PC-3 (cell line): ENCODE data around the gene NPEPL1. TPM values are rescaled to one million over a fixed set of nuclear protein-coding genes. Genes with fewer than 3 reads are reported as not detected.

Source experiments
- ATAC-seq: fragments of 200-7000 bp; cut with Tn5 transposase; 2 replicates; pipeline ENCODE4 v1.9.1; 2020; ENCODE audit warnings: mild to moderate bottlenecking, moderate library complexity
- BruUV-seq: library from RNA; stranded (reverse); fragments of 400-500 nt; replicated peaks from 2 replicates; lab custom pipeline; 2021; lab: Mats Ljungman, UMichigan
- CTCF ChIA-PET: fragments of 300-600 bp; sonication (Branson Sonifier 250); formaldehyde crosslinking; loops from one replicate; lab custom pipeline; 2022; ENCODE audit warnings: antibody characterized with exemption; lab: Charles Lee
- POLR2A ChIA-PET: fragments of 300-600 bp; sonication (Branson Sonifier 250); formaldehyde crosslinking; loops from one replicate; lab custom pipeline; 2022; ENCODE audit warnings: antibody characterized with exemption; ENCODE audit not compliant: unreplicated experiment; lab: Charles Lee
- DNase-seq: peaks from one replicate; pipeline ENCODE4 v3.0.0-alpha.2; 2015
- H2AFZ ChIP-seq: fragments of 300-600 bp; sonication (generic); 2 replicates; pipeline ENCODE4 v1.6.0; 2016; ENCODE audit warnings: antibody characterized with exemption, low read length
- H3F3A ChIP-seq: fragments of 300-600 bp; sonication (generic); one replicate; pipeline ENCODE4 v1.6.0; 2017; ENCODE audit warnings: antibody characterized with exemption, low read length, control low read depth, mild to moderate bottlenecking; ENCODE audit not compliant: unreplicated experiment
- H3K27ac ChIP-seq: fragments of 300-600 bp; sonication (generic); 2 replicates; pipeline ENCODE4 v1.5.1; 2016; ENCODE audit warnings: mild to moderate bottlenecking, low read length
- H3K27me3 ChIP-seq: fragments of 300-600 bp; sonication (generic); 2 replicates; pipeline ENCODE4 v1.6.1; 2016; ENCODE audit warnings: low read length, mixed read lengths
- H3K36me3 ChIP-seq: fragments of 300-600 bp; sonication (generic); 2 replicates; pipeline ENCODE4 v1.6.1; 2016; ENCODE audit warnings: low read depth, mixed run types, low read length, mixed read lengths
- H3K4me1 ChIP-seq: fragments of 300-600 bp; sonication (generic); 2 replicates; pipeline ENCODE4 v1.5.1; 2016; ENCODE audit warnings: low read length; ENCODE audit not compliant: insufficient read depth
- H3K4me2 ChIP-seq: fragments of 300-600 bp; sonication (generic); 2 replicates; pipeline ENCODE4 v1.6.0; 2016; ENCODE audit warnings: low read length
- H3K4me3 ChIP-seq: fragments of 300-600 bp; sonication (generic); 2 replicates; pipeline ENCODE4 v1.5.1; 2016; ENCODE audit warnings: mild to moderate bottlenecking, low read length, mixed read lengths
- H3K79me2 ChIP-seq: fragments of 300-600 bp; sonication (generic); 2 replicates; pipeline ENCODE4 v1.6.1; 2017; ENCODE audit warnings: low read length, mixed read lengths
- H3K9ac ChIP-seq: fragments of 300-600 bp; sonication (generic); 2 replicates; pipeline ENCODE4 v1.6.0; 2016; ENCODE audit warnings: mild to moderate bottlenecking, low read length
- H3K9me2 ChIP-seq: fragments of 300-600 bp; sonication (generic); replicated peaks from 2 replicates; pipeline ENCODE4 v1.6.1; 2016; ENCODE audit warnings: mixed run types, low read length, mixed read lengths
- H3K9me3 ChIP-seq: fragments of 300-600 bp; sonication (generic); 2 replicates; pipeline ENCODE4 v1.6.1; 2016; ENCODE audit warnings: low read length, mixed read lengths
- H4K20me1 ChIP-seq: fragments of 300-600 bp; sonication (generic); 2 replicates; pipeline ENCODE4 v1.6.1; 2016; ENCODE audit warnings: low read length, mixed read lengths
- CTCF ChIP-seq: fragments of 300-600 bp; sonication (generic); conservative IDR thresholded peaks from 2 replicates; pipeline ENCODE4 v1.5.1; 2017; ENCODE audit warnings: antibody characterized with exemption, low read depth, mild to moderate bottlenecking, low read length
- EZH2 ChIP-seq: fragments of 300-600 bp; sonication (generic); IDR thresholded peaks from one replicate; pipeline ENCODE4 v1.6.1; 2017; ENCODE audit warnings: antibody characterized with exemption, mild to moderate bottlenecking, low read length; ENCODE audit not compliant: unreplicated experiment
- EZH2phosphoT487 ChIP-seq: fragments of 300-600 bp; sonication (generic); IDR thresholded peaks from 2 replicates; pipeline ENCODE4 v1.6.1; 2018; ENCODE audit warnings: mild to moderate bottlenecking, antibody characterized with exemption, low read length, borderline replicate concordance
- intact Hi-C: fragments of 100-400 bp; cut with micrococcal nuclease; formaldehyde crosslinking; loops from 2 replicates; pipeline ENCODE4 v1.9.0; 2023
- total RNA-seq: library from RNA; depleted of rRNA; stranded (reverse); fragments of >200 nt; gene quantifications from 2 replicates; pipeline ENCODE4 v1.2.3, GENCODE V29; 2014

NPEPL1 gene
- total RNA-seq, 1 experiment from 2014 or later, result 49.7 TPM

- Histone ChIP-seq H3K4me1 (no peaks in the 10 kb centered on the region), H2AFZ (no peak overlapping the region), H3K9me3 (no peaks in the 10 kb centered on the region), H4K20me1 (no peaks in the 10 kb centered on the region), H3K36me3 (no peaks in the 10 kb centered on the region), H3K27ac (no peak overlapping the region), H3K9ac (no peak overlapping the region), H3F3A (no peaks in the 10 kb centered on the region), H3K79me2 (no peaks in the 10 kb centered on the region), H3K4me2 (no peak overlapping the region), H3K27me3 (peaks cover 94% of the 10 kb centered on the region), H3K4me3 (no peak overlapping the region), H3K9me2 (no peaks in the 10 kb centered on the region)
- no TSS peak for BruUV-seq
- intact Hi-C loops, result no loop called here
- ATAC-seq (no peak), DNase-seq (no peak)
- ChIA-PET POLR2A (no interaction called here), CTCF (no interaction called here)
- TF ChIP-seq CTCF (no peak), EZH2 (no peak), EZH2phosphoT487 (no peak)
Observed at GRCh38 chr20:58759947-58760346, 67.3 kb downstream of the NPEPL1 start.

- no peak overlapping the region for H3K4me3 ChIP-seq
- no peaks in the 10 kb centered on the region for H3K79me2 ChIP-seq
- H3K27ac ChIP-seq, result no peak overlapping the region
- ATAC-seq (no peak), DNase-seq (no peak)
- BruUV-seq, result no TSS peak
- H3K36me3 ChIP-seq, result no peaks in the 10 kb centered on the region
- no peak overlapping the region for H3K4me2 ChIP-seq
- peaks cover 87% of the 10 kb centered on the region for H3K27me3 ChIP-seq
- no peaks in the 10 kb centered on the region for H3K9me2 ChIP-seq
- no peak overlapping the region for H3K9ac ChIP-seq
- no peaks in the 10 kb centered on the region for H4K20me1 ChIP-seq
- POLR2A ChIA-PET, result no interaction called here
- TF ChIP-seq EZH2phosphoT487, result no peak
- no peak for TF ChIP-seq CTCF
- TF ChIP-seq EZH2, result no peak
- intact Hi-C loops, result no loop called here
- H3K9me3 ChIP-seq, result no peaks in the 10 kb centered on the region
- no peaks in the 10 kb centered on the region for H3F3A ChIP-seq
- H2AFZ ChIP-seq, result no peak overlapping the region
- CTCF ChIA-PET, result no interaction called here
- peaks cover 6% of the 10 kb centered on the region; the same call in 1 of the 2 replicates for H3K4me1 ChIP-seq
Observed at GRCh38 chr20:58760856-58761255, 68.3 kb downstream of the NPEPL1 start.

- CTCF ChIA-PET, result no interaction called here
- H3K27me3 ChIP-seq, result peaks cover 84% of the 10 kb centered on the region
Observed at GRCh38 chr20:58762120-58762519, 69.5 kb downstream of the NPEPL1 start.

More at GRCh38 chr20:58762120-58762519, 69.5 kb downstream of the NPEPL1 start:
- no peaks in the 10 kb centered on the region for H3K36me3 ChIP-seq
- DNase-seq, result no peak
- H3K9ac ChIP-seq, result no peak overlapping the region
- peaks cover 12% of the 10 kb centered on the region; the same call in 1 of the 2 replicates for H3K4me1 ChIP-seq
- TF ChIP-seq EZH2 (no peak), EZH2phosphoT487 (no peak), CTCF (no peak)
- H3F3A ChIP-seq, result no peaks in the 10 kb centered on the region
- no peak overlapping the region for H3K27ac ChIP-seq
- no peaks in the 10 kb centered on the region for H3K79me2 ChIP-seq
- no peak for ATAC-seq
- BruUV-seq, result no TSS peak
- no peak overlapping the region for H2AFZ ChIP-seq
- POLR2A ChIA-PET, result no interaction called here
- intact Hi-C loops, result no loop called here
- H3K9me3 ChIP-seq, result no peaks in the 10 kb centered on the region
- no peaks in the 10 kb centered on the region for H4K20me1 ChIP-seq
- no peak overlapping the region for H3K4me3 ChIP-seq
- no peaks in the 10 kb centered on the region for H3K9me2 ChIP-seq
- no peak overlapping the region for H3K4me2 ChIP-seq
